SK-N-SH (cell line): ENCODE results near the gene MATN4. TPM values are rescaled to one million over a fixed set of nuclear protein-coding genes. Genes with fewer than 3 reads are reported as not detected.

Experiments
- CTCF ChIA-PET: fragments of 300-600, 350-600 bp; formaldehyde crosslinking; extraction: SDS; loops from one replicate; lab custom pipeline; 2021; lab: Yijun Ruan, JAX
- POLR2A ChIA-PET: fragments of 350-600 bp; sonication (Branson Sonifier 250); formaldehyde crosslinking; extraction: SDS; loops from one replicate; lab custom pipeline; 2020; ENCODE audit warnings: antibody characterized with exemption, inconsistent platforms; lab: Yijun Ruan, JAX
- DNase-seq: peaks from one replicate; pipeline ENCODE4 v3.0.0; 2012
- H2AFZ ChIP-seq: fragments of 200-600 bp; sonication (generic); 2 replicates; pipeline ENCODE4 v1.8.1; 2016; ENCODE audit warnings: antibody characterized with exemption, mild to moderate bottlenecking, low read depth
- H3F3A ChIP-seq: fragments of 200-600 bp; sonication (generic); replicated peaks from 2 replicates; pipeline ENCODE3; 2016; ENCODE audit warnings: antibody characterized with exemption, mild to moderate bottlenecking; ENCODE audit not compliant: insufficient read depth
- H3K27ac ChIP-seq, 2 experiments: fragments of 200-500 bp in 1 of 2; fragments of 200-600 bp in 1 of 2; sonication (Bioruptor generic) in 1 of 2; sonication (generic), shearing (Covaris generic) in 1 of 2; 2 replicates each; pipeline versions ENCODE4 v1.5.1 to v1.6.1; 2014 to 2016; ENCODE audit warnings: low read depth in 2 of 2, inconsistent platforms in 1 of 2, low read length in 1 of 2, mild to moderate bottlenecking in 1 of 2, mixed read lengths in 1 of 2
- H3K27me3 ChIP-seq: fragments of 200-600 bp; sonication (generic), shearing (Covaris generic); 2 replicates; pipeline ENCODE4 v1.6.1; 2016; ENCODE audit warnings: mixed run types; ENCODE audit not compliant: insufficient read depth
- H3K36me3 ChIP-seq, 2 experiments: fragments of 200-500 bp in 1 of 2; fragments of 200-600 bp in 1 of 2; sonication (Bioruptor generic) in 1 of 2; sonication (generic) in 1 of 2; replicated peaks in 1 of 2; 2 replicates each; pipeline versions ENCODE3 to v1.5.1; 2014 to 2016; ENCODE audit warnings: low read length in 1 of 2, mild to moderate bottlenecking in 1 of 2; ENCODE audit not compliant: insufficient read depth in 2 of 2, control insufficient read depth in 1 of 2
- H3K4me1 ChIP-seq, 2 experiments: fragments of 200-500 bp in 1 of 2; fragments of 200-600 bp in 1 of 2; sonication (Bioruptor generic) in 1 of 2; sonication (generic), shearing (Covaris generic) in 1 of 2; 2 replicates each; pipeline versions ENCODE4 v1.5.1 to v1.6.1; 2014 to 2016; ENCODE audit warnings: low read depth in 1 of 2, low read length in 1 of 2, mixed run types in 1 of 2; ENCODE audit not compliant: insufficient read depth in 2 of 2, control insufficient read depth in 1 of 2
- H3K4me2 ChIP-seq: fragments of 200-600 bp; sonication (generic), shearing (Covaris generic); 2 replicates; pipeline ENCODE4 v1.6.1; 2017; ENCODE audit warnings: mixed run types
- H3K4me3 ChIP-seq, 2 experiments: fragments of 200-500 bp in 1 of 2; fragments of 200-600 bp in 1 of 2; sonication (Bioruptor generic) in 1 of 2; sonication (generic), shearing (Covaris generic) in 1 of 2; 2 replicates each; pipeline versions ENCODE4 v1.5.1 to v1.8.1; 2014 to 2016; ENCODE audit warnings: low read depth in 2 of 2, inconsistent platforms in 1 of 2, low read length in 1 of 2, mild to moderate bottlenecking in 1 of 2, mixed read lengths in 1 of 2, moderate library complexity in 1 of 2
- H3K79me2 ChIP-seq: fragments of 200-600 bp; sonication (generic); 2 replicates; pipeline ENCODE4 v1.8.1; 2017; ENCODE audit warnings: mild to moderate bottlenecking; ENCODE audit not compliant: insufficient read depth
- H3K9ac ChIP-seq: fragments of 200-600 bp; sonication (generic); 2 replicates; pipeline ENCODE4 v1.6.1; 2017; ENCODE audit warnings: mixed run types
- H3K9me2 ChIP-seq: fragments of 200-600 bp; sonication (generic); 2 replicates; pipeline ENCODE4 v1.6.1; 2017; ENCODE audit warnings: mixed run types
- H3K9me3 ChIP-seq: fragments of 200-600 bp; sonication (generic); 2 replicates; pipeline ENCODE4 v1.6.1; 2017; ENCODE audit warnings: mixed run types, mild to moderate bottlenecking, moderate library complexity
- H4K20me1 ChIP-seq: fragments of 200-600 bp; sonication (generic); 2 replicates; pipeline ENCODE4 v1.6.1; 2017; ENCODE audit warnings: mild to moderate bottlenecking, mixed run types; ENCODE audit not compliant: insufficient read depth
- CHD2 ChIP-seq: fragments of 150-350 bp; IDR thresholded peaks from 2 replicates; pipeline ENCODE4 v1.6.1; 2018; ENCODE audit warnings: low read length; ENCODE audit not compliant: partially characterized antibody
- ELF1 ChIP-seq: IDR thresholded peaks from 2 replicates; pipeline ENCODE4 v1.4.0; 2012
- EP300 ChIP-seq, 2 experiments: IDR thresholded peaks; 2 replicates each; pipeline versions ENCODE4 v1.4.0 to v1.6.1; 2012; ENCODE audit warnings: borderline replicate concordance in 1 of 2, low read depth in 1 of 2, low read length in 1 of 2
- EZH2phosphoT487 ChIP-seq: fragments of 200-600 bp; sonication (generic); IDR thresholded peaks from 2 replicates; pipeline ENCODE4 v1.6.1; 2017; ENCODE audit warnings: low read depth, mixed run types, mild to moderate bottlenecking, antibody characterized with exemption, moderate library complexity, borderline replicate concordance
- GATA2 ChIP-seq: sonication (generic); formaldehyde crosslinking; IDR thresholded peaks from 2 replicates; pipeline ENCODE4 v1.5.0; 2020; ENCODE audit warnings: mild to moderate bottlenecking, missing genetic modification reagents
- IRF3 ChIP-seq: fragments of 150-350 bp; IDR thresholded peaks from 2 replicates; pipeline ENCODE4 v1.6.1; 2016; ENCODE audit warnings: mild to moderate bottlenecking, low read depth, low read length
- PBX3 ChIP-seq: IDR thresholded peaks from 2 replicates; pipeline ENCODE4; 2012
- POLR2AphosphoS5 ChIP-seq: IDR thresholded peaks from 2 replicates; pipeline ENCODE4 v1.6.1; 2012; ENCODE audit warnings: low read depth, low read length
- RAD21 ChIP-seq: IDR thresholded peaks from 2 replicates; pipeline ENCODE4 v1.6.1; 2012; ENCODE audit warnings: mild to moderate bottlenecking, low read length
- RXRA ChIP-seq: IDR thresholded peaks from 2 replicates; pipeline ENCODE4 v1.4.0; 2012; ENCODE audit warnings: low read depth, mild to moderate bottlenecking, borderline replicate concordance
- SIN3A ChIP-seq: IDR thresholded peaks from 2 replicates; pipeline ENCODE4 v1.6.1; 2012; ENCODE audit warnings: low read depth, mild to moderate bottlenecking, low read length, moderate library complexity, borderline replicate concordance
- TAF1 ChIP-seq: IDR thresholded peaks from 2 replicates; pipeline ENCODE4 v1.6.1; 2012; ENCODE audit warnings: low read depth, mild to moderate bottlenecking, low read length, moderate library complexity, borderline replicate concordance
- TEAD4 ChIP-seq: IDR thresholded peaks from 2 replicates; pipeline ENCODE4 v1.4.0; 2012; ENCODE audit warnings: mild to moderate bottlenecking, borderline replicate concordance; ENCODE audit not compliant: insufficient read depth
- USF2 ChIP-seq: fragments of 150-350 bp; IDR thresholded peaks from 2 replicates; pipeline ENCODE4 v1.6.1; 2017; ENCODE audit warnings: antibody characterized with exemption, low read length, low read depth, borderline replicate concordance
- YY1 ChIP-seq: IDR thresholded peaks from 2 replicates; pipeline ENCODE4 v1.4.0; 2012; ENCODE audit warnings: low read depth, mild to moderate bottlenecking
- ZBTB33 ChIP-seq: IDR thresholded peaks from 2 replicates; pipeline ENCODE4 v1.4.0; 2012; ENCODE audit warnings: low read depth, borderline replicate concordance
- WGBS: methylation state at CpG from one replicate; pipeline ENCODE4 v1.1.6; 2017; ENCODE audit warnings: low lambda C conversion rate; 5-methylcytosine and 5-hydroxymethylcytosine counted together
- polyA plus RNA-seq, 3 experiments: library from polyadenylated mRNA; depleted of rRNA; stranded (reverse); fragments of >200 nt; gene quantifications; 2 replicates each; pipeline ENCODE4 v1.2.3, GENCODE V29; 2012
- TF ChIP-seq, protein P1 (sequence below): IDR thresholded peaks from 2 replicates; pipeline ENCODE4 v1.4.0; 2012; ENCODE audit warnings: low read depth
- TF ChIP-seq, protein P2 (sequence below): fragments of 200-600 bp; sonication (generic); IDR thresholded peaks from 2 replicates; pipeline ENCODE4 v1.6.1; 2017; ENCODE audit warnings: antibody characterized with exemption, mild to moderate bottlenecking, moderate library complexity

MATN4 gene
- polyA plus RNA-seq, 1 of the 3 experiments (the other 2 are of a cell fraction): 0.16 TPM

GRCh38 chr20:45279992-45280391 lies 28.1 kb downstream of the MATN4 start:
- Histone ChIP-seq H3K9ac (no peak overlapping the region), H3K9me2 (no peaks in the 10 kb centered on the region), H2AFZ (no peak overlapping the region), H3K4me3 (no peak overlapping the region), H3K36me3 (no peaks in the 10 kb centered on the region), H4K20me1 (no peaks in the 10 kb centered on the region), H3F3A (no peaks in the 10 kb centered on the region)
- WGBS: 8% methylated on average over 1 of the region's 1 CpG
- POLR2A ChIA-PET: no interaction called here
- TF ChIP-seq GATA2 (CRISPR knock-in tag): no peak
- no peak for TF ChIP-seq RAD21
- no peak for TF ChIP-seq USF2
- no peak for TF ChIP-seq RXRA
- no peak for TF ChIP-seq TEAD4
- no peak for TF ChIP-seq CHD2
- TF ChIP-seq POLR2AphosphoS5: no peak
- no peak for TF ChIP-seq EZH2phosphoT487
- TF ChIP-seq, protein P1, sequence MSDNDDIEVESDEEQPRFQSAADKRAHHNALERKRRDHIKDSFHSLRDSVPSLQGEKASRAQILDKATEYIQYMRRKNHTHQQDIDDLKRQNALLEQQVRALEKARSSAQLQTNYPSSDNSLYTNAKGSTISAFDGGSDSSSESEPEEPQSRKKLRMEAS: no peak
- TF ChIP-seq TAF1: no peak
- TF ChIP-seq, protein P2, sequence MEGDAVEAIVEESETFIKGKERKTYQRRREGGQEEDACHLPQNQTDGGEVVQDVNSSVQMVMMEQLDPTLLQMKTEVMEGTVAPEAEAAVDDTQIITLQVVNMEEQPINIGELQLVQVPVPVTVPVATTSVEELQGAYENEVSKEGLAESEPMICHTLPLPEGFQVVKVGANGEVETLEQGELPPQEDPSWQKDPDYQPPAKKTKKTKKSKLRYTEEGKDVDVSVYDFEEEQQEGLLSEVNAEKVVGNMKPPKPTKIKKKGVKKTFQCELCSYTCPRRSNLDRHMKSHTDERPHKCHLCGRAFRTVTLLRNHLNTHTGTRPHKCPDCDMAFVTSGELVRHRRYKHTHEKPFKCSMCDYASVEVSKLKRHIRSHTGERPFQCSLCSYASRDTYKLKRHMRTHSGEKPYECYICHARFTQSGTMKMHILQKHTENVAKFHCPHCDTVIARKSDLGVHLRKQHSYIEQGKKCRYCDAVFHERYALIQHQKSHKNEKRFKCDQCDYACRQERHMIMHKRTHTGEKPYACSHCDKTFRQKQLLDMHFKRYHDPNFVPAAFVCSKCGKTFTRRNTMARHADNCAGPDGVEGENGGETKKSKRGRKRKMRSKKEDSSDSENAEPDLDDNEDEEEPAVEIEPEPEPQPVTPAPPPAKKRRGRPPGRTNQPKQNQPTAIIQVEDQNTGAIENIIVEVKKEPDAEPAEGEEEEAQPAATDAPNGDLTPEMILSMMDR: no peak
- TF ChIP-seq YY1: no peak
- TF ChIP-seq PBX3: no peak
- TF ChIP-seq, all 33 proteins: peak for 0
- H3K9me3 ChIP-seq: no peaks in the 10 kb centered on the region
- no peaks in the 10 kb centered on the region for H3K79me2 ChIP-seq
- CTCF ChIA-PET: interaction anchor here (1.0 to 6.0 kb wide), 4 partner anchors 11 to 24 kb away, joined by 3 to 33 read pairs (median 14); no protein-coding TSS in a partner anchor
- H3K4me1 ChIP-seq: no peaks in the 10 kb centered on the region
- H3K27me3 ChIP-seq: peaks cover 36% of the 10 kb centered on the region
- DNase-seq: no peak
- no peak overlapping the region for H3K27ac ChIP-seq
- no peak overlapping the region for H3K4me2 ChIP-seq

DNA sequence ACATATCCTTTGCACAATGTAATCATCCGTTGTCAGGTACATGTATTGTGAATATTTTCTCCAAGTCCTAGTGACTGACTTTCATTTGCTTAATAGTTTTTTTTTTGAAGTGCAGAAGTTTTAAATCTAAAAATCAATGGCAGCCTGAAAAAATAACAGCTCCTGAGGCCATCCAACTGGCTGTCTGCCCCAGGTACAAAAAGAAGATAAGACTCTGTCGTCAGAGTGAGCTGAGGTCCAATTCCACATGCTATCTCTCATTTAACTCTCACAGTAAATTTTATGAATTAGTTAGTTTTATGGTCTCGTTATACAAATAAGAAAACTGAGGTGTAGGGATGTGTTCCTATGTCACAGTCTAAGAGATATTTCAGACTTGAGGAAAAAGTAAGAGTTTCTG lies 32.8 kb downstream of the MATN4 start:
- DNase-seq: no peak
- POLR2A ChIA-PET: no interaction called here
- 11% methylated on average over 3 of the region's 3 CpGs for WGBS
- Histone ChIP-seq H3K9ac (no peak overlapping the region), H3F3A (no peaks in the 10 kb centered on the region), H3K4me3 (no peak overlapping the region), H3K9me3 (no peaks in the 10 kb centered on the region), H4K20me1 (no peaks in the 10 kb centered on the region), H3K4me2 (no peak overlapping the region), H3K4me1 (no peaks in the 10 kb centered on the region), H3K79me2 (no peaks in the 10 kb centered on the region), H3K27ac (no peak overlapping the region), H3K27me3 (peaks cover 17% of the 10 kb centered on the region; the same call in 1 of the 2 replicates), H3K36me3 (no peaks in the 10 kb centered on the region), H2AFZ (no peak overlapping the region), H3K9me2 (no peaks in the 10 kb centered on the region)
- CTCF ChIA-PET: interaction anchor here (5.4 kb wide), 1 partner anchor 17 kb away, joined by 48 read pairs; no protein-coding TSS in a partner anchor
- TF ChIP-seq GATA2 (CRISPR knock-in tag) (no peak), RXRA (no peak), SIN3A (no peak), ELF1 (no peak), POLR2AphosphoS5 (no peak), ZBTB33 (no peak), IRF3 (no peak), PBX3 (no peak), EP300 (IDR thresholded peaks at IDR 0.05; ENCODE audit: borderline replicate concordance in 1 of 2, low read depth in 1 of 2, low read length in 1 of 2) (no peak)
